NCI-H2196 treated with DMSO at 0.1 percent for 48 hours (cell line): ENCODE data around the gene SLIT2.

Experiments used
- DNase-seq: peaks from one replicate; lab custom pipeline; 2025; ENCODE audit not compliant: unreplicated experiment; lab: John Stamatoyannopoulos, UW

SLIT2 gene

DNA sequence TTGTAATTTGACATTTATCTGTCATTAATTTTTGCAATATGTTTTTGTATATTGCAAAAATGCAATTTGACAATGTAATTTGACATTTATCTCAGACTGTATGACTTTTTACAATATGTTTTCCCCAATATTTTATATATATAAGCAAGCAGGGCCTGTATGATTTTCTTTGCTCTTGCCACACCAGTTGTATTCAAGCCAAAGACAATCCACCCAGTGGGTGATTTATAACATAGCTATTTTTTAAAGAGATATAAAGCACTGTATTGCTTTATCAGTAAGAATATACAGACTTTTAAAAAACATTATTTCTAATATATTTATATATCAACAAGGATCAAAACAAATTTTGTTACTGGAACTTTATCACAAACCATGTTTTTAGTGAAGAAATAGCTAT lies 47.3 kb downstream of the SLIT2 start:
- no peak for DNase-seq

DNA sequence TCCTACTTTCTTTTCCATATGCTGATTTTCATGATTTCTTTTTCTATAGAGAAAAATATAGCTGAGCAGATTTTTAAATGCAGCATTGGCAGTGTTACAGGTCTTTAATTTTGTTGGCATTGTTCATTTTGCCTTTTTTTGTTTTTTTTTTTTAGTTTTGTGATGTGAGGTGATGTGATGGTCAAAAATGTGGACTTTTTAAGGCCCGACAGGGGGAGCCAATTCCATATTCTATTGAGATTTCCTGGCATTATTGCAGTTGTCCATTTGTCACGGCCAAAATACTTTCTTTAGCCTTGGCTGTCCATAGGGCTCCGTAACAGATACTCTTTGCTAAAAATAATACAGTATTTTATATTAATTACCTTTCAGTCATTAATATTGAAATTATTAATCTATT lies 47.8 kb downstream of the SLIT2 start:
- no peak for DNase-seq

DNA sequence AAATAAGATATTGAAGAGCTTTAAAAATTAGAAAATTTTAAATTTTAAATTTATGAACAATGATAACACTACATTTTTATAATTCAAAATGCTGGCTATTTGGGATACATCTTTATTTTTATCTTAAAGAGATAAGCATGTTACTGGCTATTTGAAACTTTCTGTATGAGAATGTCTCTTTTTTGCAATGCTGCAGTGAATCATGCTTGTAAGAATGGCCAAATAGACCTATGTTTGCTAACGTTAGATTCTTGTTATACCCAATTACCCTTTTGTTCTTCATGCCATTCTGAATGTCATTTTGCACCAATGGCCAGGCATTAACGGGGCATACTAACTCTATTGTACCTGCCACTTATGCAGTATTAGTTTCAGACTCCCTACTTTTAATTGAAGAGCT lies 49.5 kb downstream of the SLIT2 start:
- no peak for DNase-seq
